GM12878 (cell line): ENCODE data around the gene PDGFA. TPM values are rescaled to one million over a fixed set of nuclear protein-coding genes. Genes with fewer than 3 reads are reported as not detected.
"Not testable (repeated sequence)": the region's sequence is repeated elsewhere in the genome, so short reads cannot be mapped to it uniquely, and the experiment has no call there.

Experiments
- ATAC-seq: fragments of 200-7000 bp; cut with Tn5 transposase; 3 replicates; pipeline ENCODE4 v1.9.1; 2020; ENCODE audit warnings: mild to moderate bottlenecking, moderate library complexity
- BruUV-seq: library from RNA; stranded (reverse); fragments of 400-500 nt; replicated peaks from 2 replicates; lab custom pipeline; 2021; lab: Mats Ljungman, UMichigan
- CTCF ChIA-PET: fragments of 300-600 bp; sonication (Branson Sonifier 250); formaldehyde crosslinking; extraction: SDS; loops from one replicate; lab custom pipeline; 2021; ENCODE audit warnings: inconsistent platforms; lab: Yijun Ruan, JAX
- POLR2A ChIA-PET: fragments of 350-600 bp; formaldehyde crosslinking; extraction: SDS; loops from one replicate; lab custom pipeline; 2021; ENCODE audit warnings: inconsistent platforms; lab: Charles Lee
- RAD21 ChIA-PET: fragments of 300-600 bp; sonication (Branson Sonifier 250); formaldehyde crosslinking; loops from one replicate; lab custom pipeline; 2023; ENCODE audit warnings: antibody characterized with exemption; ENCODE audit not compliant: unreplicated experiment; lab: Charles Lee
- SMC1A ChIA-PET: fragments of 300-600 bp; sonication (Branson Sonifier 250); formaldehyde crosslinking; loops from one replicate; lab custom pipeline; 2023; ENCODE audit not compliant: unreplicated experiment, uncharacterized antibody; lab: Charles Lee
- DNase-seq: peaks from one replicate; pipeline ENCODE4 v3.0.0-alpha.2; 2011; ENCODE audit warnings: low read depth, low spot score
- FAIRE-seq: peaks from 3 replicates; lab custom pipeline; 2011; peaks lifted over from hg19 to GRCh38; lab: Jason Lieb, UNC
- H2AFZ ChIP-seq: 2 replicates; pipeline ENCODE4 v1.6.0; 2011; ENCODE audit warnings: low read depth, low read length, control low read depth; ENCODE audit not compliant: control insufficient read depth
- H3K27ac ChIP-seq: 2 replicates; pipeline ENCODE4 v1.5.1; 2011; ENCODE audit warnings: control low read depth; ENCODE audit not compliant: control insufficient read depth, insufficient read depth
- H3K27me3 ChIP-seq, 2 experiments: replicated peaks in 1 of 2; 2 replicates each; pipeline versions ENCODE4 v1.6.0 to v1.6.1; 2011; ENCODE audit warnings: low read length in 1 of 2; ENCODE audit not compliant: control insufficient read depth in 2 of 2, insufficient read depth in 2 of 2
- H3K36me3 ChIP-seq, 2 experiments: 2 replicates each; pipeline ENCODE4 v1.5.1; 2011; ENCODE audit warnings: low read length in 1 of 2; ENCODE audit not compliant: control insufficient read depth in 2 of 2, insufficient read depth in 2 of 2
- H3K4me1 ChIP-seq: 2 replicates; pipeline ENCODE4 v1.6.1; 2011; ENCODE audit warnings: mild to moderate bottlenecking, low read length, moderate library complexity, mixed read lengths; ENCODE audit not compliant: control insufficient read depth, insufficient read depth
- H3K4me2 ChIP-seq: 2 replicates; pipeline ENCODE4 v1.6.0; 2011; ENCODE audit warnings: control low read depth; ENCODE audit not compliant: control insufficient read depth, insufficient read depth
- H3K4me3 ChIP-seq: fragments of 200-600 bp; sonication (generic); 2 replicates; pipeline ENCODE4 v1.5.1; 2016
- H3K79me2 ChIP-seq: 2 replicates; pipeline ENCODE4 v1.6.0; 2011; ENCODE audit warnings: low read length; ENCODE audit not compliant: control insufficient read depth, insufficient read depth
- H3K9ac ChIP-seq: 2 replicates; pipeline ENCODE4 v1.8.0; 2011; ENCODE audit warnings: low read length, control low read depth, mixed read lengths; ENCODE audit not compliant: control insufficient read depth, insufficient read depth
- H3K9me3 ChIP-seq: replicated peaks from 3 replicates; pipeline ENCODE4 v1.5.1; 2011; ENCODE audit warnings: mild to moderate bottlenecking, low read length; ENCODE audit not compliant: control insufficient read depth, insufficient read depth
- H4K20me1 ChIP-seq: 2 replicates; pipeline ENCODE4 v1.6.0; 2011; ENCODE audit not compliant: control insufficient read depth, insufficient read depth
- BCL3 ChIP-seq: IDR thresholded peaks from 2 replicates; pipeline ENCODE4 v1.6.1; 2011; ENCODE audit warnings: borderline replicate concordance, low read depth, mild to moderate bottlenecking, moderate library complexity, low read length; ENCODE audit not compliant: insufficient read depth, poor library complexity, severe bottlenecking
- EZH2 ChIP-seq: IDR thresholded peaks from 2 replicates; pipeline ENCODE4 v1.6.1; 2012; ENCODE audit warnings: low read depth, mild to moderate bottlenecking, control low read depth, inconsistent platforms, low read length, borderline replicate concordance; ENCODE audit not compliant: control insufficient read depth
- NR2C1 ChIP-seq: fragments of 450-650 bp; IDR thresholded peaks from 2 replicates; pipeline ENCODE4 v1.6.1; 2017; ENCODE audit warnings: antibody characterized with exemption, mild to moderate bottlenecking, moderate library complexity
- PAX5 ChIP-seq: IDR thresholded peaks from 2 replicates; pipeline ENCODE4 v1.6.1; 2011; ENCODE audit warnings: low read depth, low read length, borderline replicate concordance
- SMC3 ChIP-seq: IDR thresholded peaks from 2 replicates; pipeline ENCODE4 v1.6.1; 2011; ENCODE audit warnings: low read length, improper control_type of control experiment, borderline replicate concordance
- STAT3 ChIP-seq: IDR thresholded peaks from 2 replicates; pipeline ENCODE4 v1.6.1; 2011; ENCODE audit warnings: low read depth, low read length, improper control_type of control experiment
- ZNF384 ChIP-seq: IDR thresholded peaks from 2 replicates; pipeline ENCODE4 v1.6.1; 2012; ENCODE audit warnings: low read depth, mild to moderate bottlenecking, low read length, improper control_type of control experiment, borderline replicate concordance
- WGBS: methylation state at CpG from one replicate; pipeline ENCODE4 v1.1.6; 2016; ENCODE audit warnings: low lambda C conversion rate; ENCODE audit not compliant: insufficient replicate concordance, insufficient coverage; ENCODE audit errors: missing lambda C conversion rate; 5-methylcytosine and 5-hydroxymethylcytosine counted together
- in situ Hi-C: fragments of 300-500 bp; cut with MboI; formaldehyde crosslinking; loops from 9 replicates; pipeline ENCODE4 v1.14.3; 2018; ENCODE audit warnings: mixed read lengths
- intact Hi-C: fragments of 100-400 bp; cut with micrococcal nuclease; formaldehyde crosslinking; loops from one replicate; pipeline ENCODE4 v1.14.2; 2022; ENCODE audit not compliant: unreplicated experiment
- polyA plus RNA-seq, 11 experiments: library from polyadenylated mRNA; depleted of rRNA in 4 of 11; unstranded in 6 of 11; stranded (reverse) in 5 of 11; fragments of >200 nt; fragmentation: Nextera tagmentation in 4 of 11; fragmentation: Illumina TruSeq in 1 of 11; extraction: Ambion mirVana in 4 of 11; extraction: Trizol in 1 of 11; gene quantifications; 1 replicate in 1 of 11; 2 replicates in 10 of 11; pipeline versions ENCODE4 v1.2.1 to v1.2.3, GENCODE V29; 2011 to 2016; ENCODE audit warnings: inconsistent platforms in 2 of 11, missing spikeins in 2 of 11, low read depth in 1 of 11
- total RNA-seq, 4 experiments: library from RNA; depleted of rRNA in 3 of 4; stranded (reverse); fragments of >200 nt in 3 of 4; fragmentation: Illumina TruSeq in 1 of 4; extraction: Trizol in 1 of 4; gene quantifications; 2 replicates each; pipeline versions ENCODE4 v1.2.1 to v1.2.3, GENCODE V29; 2013 to 2021

The PDGFA gene
- total and polyA plus RNA-seq, 10 of the 15 experiments (the other 5 are each of a cell fraction or from before 2014, with no cell fraction given) = 2.5 to 10.0 (median 5.6) TPM

- Histone ChIP-seq H3K27ac (no peak overlapping the region), H2AFZ (no peak overlapping the region), H4K20me1 (no peaks in the 10 kb centered on the region), H3K9me3 (no peaks in the 10 kb centered on the region; the same call in 2 of the 3 replicates), H3K4me1 (no peaks in the 10 kb centered on the region), H3K4me2 (no peak overlapping the region), H3K4me3 (no peak overlapping the region), H3K36me3 (no peaks in the 10 kb centered on the region), H3K27me3 (no peaks in the 10 kb centered on the region), H3K79me2 (no peaks in the 10 kb centered on the region), H3K9ac (no peak overlapping the region)
- 96% methylated on average over 18 of the region's 18 CpGs for WGBS
- CTCF ChIA-PET = no interaction called here
- TF ChIP-seq SMC3 (no peak), NR2C1 (no peak)
- no peak for FAIRE-seq
- intact Hi-C loops (no loop called here), in situ Hi-C loops (no loop called here)
- DNase-seq = no peak
- no TSS peak for BruUV-seq
- SMC1A ChIA-PET = no interaction called here
- RAD21 ChIA-PET = no interaction called here
- POLR2A ChIA-PET = no interaction called here
- no peak for ATAC-seq
These were observed 34.0 kb upstream of the PDGFA start for GRCh38 chr7:553636-554111.

GRCh38 chr7:552868-553635, 33.4 kb upstream of the PDGFA start:
- H3K36me3 ChIP-seq = no peaks in the 10 kb centered on the region
- no peak overlapping the region for H2AFZ ChIP-seq
- FAIRE-seq (no peak), ATAC-seq (no peak)
- no peaks in the 10 kb centered on the region; the same call in 1 of the 2 replicates for H3K4me1 ChIP-seq
- POLR2A ChIA-PET = no interaction called here
- H3K4me3 ChIP-seq = no peak overlapping the region
- in situ Hi-C loops (no loop called here), intact Hi-C loops (no loop called here)
- H3K27me3 ChIP-seq = no peaks in the 10 kb centered on the region
- SMC1A ChIA-PET = no interaction called here
- no peak overlapping the region for H3K27ac ChIP-seq
- WGBS = 93% methylated on average over 27 of the region's 44 CpGs
- H3K79me2 ChIP-seq = no peaks in the 10 kb centered on the region
- RAD21 ChIA-PET = no interaction called here
- BruUV-seq = no TSS peak
- TF ChIP-seq STAT3 (no peak), PAX5 (no peak), BCL3 (no peak), ZNF384 (no peak), EZH2 (no peak)
- TF ChIP-seq, all 136 proteins: peak for 0
- no peaks in the 10 kb centered on the region for H4K20me1 ChIP-seq
- H3K9ac ChIP-seq = no peak overlapping the region
- no peaks in the 10 kb centered on the region; the same call in 2 of the 3 replicates for H3K9me3 ChIP-seq
- CTCF ChIA-PET = no interaction called here
- no peak overlapping the region for H3K4me2 ChIP-seq
- DNase-seq = no peak

DNA sequence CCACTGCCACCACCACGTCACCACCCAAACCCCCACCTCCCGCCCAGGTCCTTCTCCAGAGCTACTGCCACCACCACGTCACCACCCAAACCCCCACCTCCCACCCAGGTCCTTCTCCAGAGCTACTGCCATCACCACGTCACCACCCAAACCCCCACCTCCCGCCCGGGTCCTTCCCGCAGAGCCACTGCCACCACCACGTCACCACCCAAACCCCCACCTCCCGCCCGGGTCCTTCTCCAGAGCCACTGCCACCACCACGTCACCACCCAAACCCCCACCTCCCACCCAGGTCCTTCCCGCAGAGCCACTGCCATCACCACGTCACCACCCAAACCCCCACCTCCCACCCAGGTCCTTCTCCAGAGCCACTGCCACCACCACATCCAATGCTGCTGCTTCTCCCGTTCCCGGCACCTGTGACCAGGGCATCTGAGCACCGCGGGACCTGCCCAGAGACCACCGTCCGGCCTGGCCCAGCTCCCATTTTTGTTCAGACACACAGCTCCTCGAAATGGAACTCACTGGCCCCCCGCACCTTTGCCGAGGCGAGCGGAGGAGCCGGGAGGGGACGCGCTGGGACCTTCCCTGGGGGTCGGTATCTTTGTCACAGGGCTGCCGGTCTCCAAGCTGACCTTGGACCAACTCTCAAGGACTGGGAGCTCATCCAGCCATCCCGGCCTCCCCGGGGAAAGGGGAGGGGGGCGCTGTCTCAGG, 32.7 kb upstream of the PDGFA start:
- H4K20me1 ChIP-seq, H3K27me3 ChIP-seq, POLR2A ChIA-PET, intact Hi-C loops, H3K4me1 ChIP-seq, H3K9me3 ChIP-seq, SMC1A ChIA-PET, ATAC-seq, BruUV-seq, DNase-seq, RAD21 ChIA-PET, H3K79me2 ChIP-seq, H3K36me3 ChIP-seq, H3K27ac ChIP-seq, CTCF ChIA-PET, H3K4me3 ChIP-seq, H3K9ac ChIP-seq, FAIRE-seq, H2AFZ ChIP-seq, in situ Hi-C loops, H3K4me2 ChIP-seq: not testable (repeated sequence)
- WGBS = 92% methylated on average over 22 of the region's 32 CpGs
